ENCODE results near the gene LRRC4C.

The LRRC4C gene

DNA sequence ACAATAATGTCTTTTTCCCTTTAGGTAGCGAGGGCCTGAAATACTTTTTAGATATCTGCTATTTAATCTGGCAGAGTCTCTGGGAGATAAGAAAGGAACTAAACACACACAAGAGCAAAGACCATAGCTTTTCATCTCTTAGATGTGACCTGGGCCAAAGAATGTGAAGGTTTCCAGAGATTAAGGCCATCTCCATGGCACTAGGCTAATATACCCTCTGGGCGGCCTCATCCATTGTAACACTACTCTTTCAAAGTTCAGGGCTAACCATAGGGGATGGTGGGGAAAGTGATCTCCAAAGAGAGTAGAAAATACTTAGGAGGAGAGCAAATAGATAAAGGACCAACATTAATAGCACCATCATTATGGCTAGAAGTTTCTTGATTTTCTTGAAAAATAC lies 326.4 kb downstream of the LRRC4C start:
- DNase-seq (ENCODE audit: low read depth in 4 of 4, low spot score in 1 of 4), result no peak

- DNase-seq (ENCODE audit: low read depth in 4 of 4, low spot score in 1 of 4), result no peak
These were observed 337.9 kb downstream of the LRRC4C start for GRCh38 chr11:41121600-41121999.

DNA sequence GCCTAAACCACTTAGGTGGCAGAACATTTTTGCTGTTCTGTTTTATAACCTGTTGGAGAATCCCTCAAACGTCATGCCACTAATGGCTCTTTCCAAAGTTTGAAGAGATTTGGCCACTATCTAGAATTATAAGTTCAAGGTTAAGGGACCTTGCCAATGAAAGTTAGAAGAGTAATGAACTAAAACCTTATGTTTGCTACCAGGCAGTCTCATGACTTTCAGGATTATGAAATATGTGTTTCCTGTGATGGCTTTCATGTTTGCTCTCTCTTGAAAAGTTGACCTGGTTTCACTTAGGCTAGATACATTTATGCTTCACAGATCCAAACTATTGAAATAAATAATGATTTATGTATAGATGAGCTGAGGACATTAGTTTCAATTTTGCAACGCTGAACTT lies 340.0 kb downstream of the LRRC4C start:
- DNase-seq (ENCODE audit: low read depth in 4 of 4, low spot score in 1 of 4), result no peak

- no peak for DNase-seq (ENCODE audit: low read depth in 4 of 4, low spot score in 1 of 4)
These were observed 340.9 kb downstream of the LRRC4C start for GRCh38 chr11:41118521-41118920.

GRCh38 chr11:41116970-41117369 lies 342.5 kb downstream of the LRRC4C start:
- DNase-seq (ENCODE audit: low read depth in 4 of 4, low spot score in 1 of 4), result no peak

DNA sequence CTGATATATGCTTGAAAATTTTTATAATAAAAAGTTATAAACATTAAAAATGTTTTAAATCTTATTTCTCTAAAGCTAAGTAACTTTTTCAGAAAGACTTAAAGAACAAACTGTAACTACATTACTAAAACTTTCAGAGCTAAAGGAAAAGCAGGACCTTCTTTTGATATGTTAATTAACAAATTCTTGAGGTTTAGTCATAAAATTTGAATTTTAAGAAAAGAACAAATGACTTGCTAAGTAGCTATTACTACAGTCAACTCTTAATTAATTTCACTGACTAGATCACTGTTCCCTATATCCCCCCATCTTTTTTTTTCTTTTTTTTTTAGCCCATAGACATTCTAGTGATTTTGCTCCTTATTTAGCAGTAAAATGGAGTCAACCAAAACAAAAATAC lies 344.4 kb downstream of the LRRC4C start:
- no peak for DNase-seq (ENCODE audit: low read depth in 4 of 4, low spot score in 1 of 4)

DNA sequence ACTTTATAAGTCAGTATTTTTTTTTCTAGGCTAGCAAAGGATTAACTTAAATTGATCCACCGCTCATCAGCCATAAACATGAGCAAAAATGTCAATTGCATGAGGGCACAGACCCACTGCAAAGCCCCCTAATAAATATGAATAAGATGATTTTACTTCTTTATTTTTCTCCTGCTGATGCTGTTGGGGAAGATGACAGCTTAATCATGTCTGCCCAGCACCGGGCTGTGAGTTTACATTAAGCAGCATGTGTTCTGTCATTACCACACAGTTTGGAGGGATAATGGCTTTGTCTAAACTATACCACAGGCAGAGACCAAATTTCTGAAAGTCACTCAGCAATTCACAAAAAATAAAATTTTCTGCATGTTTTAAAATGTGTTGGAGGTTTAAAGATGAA lies 346.3 kb downstream of the LRRC4C start:
- no peak for DNase-seq (ENCODE audit: low read depth in 4 of 4, low spot score in 1 of 4)

DNA sequence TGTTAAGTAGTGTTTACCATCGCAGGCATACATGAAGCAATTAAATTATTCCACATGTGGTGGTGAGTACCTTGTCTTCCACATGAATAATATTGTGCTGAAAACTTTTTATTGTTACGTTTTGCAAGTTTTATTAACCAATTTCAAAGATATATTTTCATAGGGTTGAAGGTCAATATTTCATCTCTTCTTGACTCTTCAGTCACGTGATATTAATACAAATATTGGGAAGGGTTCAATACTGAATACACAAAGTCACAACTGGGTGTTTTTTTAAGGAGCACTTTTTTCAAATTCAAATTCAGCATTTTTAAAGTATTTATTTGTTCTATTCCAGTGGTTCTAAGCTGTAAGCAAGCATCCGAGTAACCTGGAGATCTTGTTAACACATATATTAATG lies 348.9 kb downstream of the LRRC4C start:
- DNase-seq (ENCODE audit: low read depth in 4 of 4, low spot score in 1 of 4), result no peak

DNA sequence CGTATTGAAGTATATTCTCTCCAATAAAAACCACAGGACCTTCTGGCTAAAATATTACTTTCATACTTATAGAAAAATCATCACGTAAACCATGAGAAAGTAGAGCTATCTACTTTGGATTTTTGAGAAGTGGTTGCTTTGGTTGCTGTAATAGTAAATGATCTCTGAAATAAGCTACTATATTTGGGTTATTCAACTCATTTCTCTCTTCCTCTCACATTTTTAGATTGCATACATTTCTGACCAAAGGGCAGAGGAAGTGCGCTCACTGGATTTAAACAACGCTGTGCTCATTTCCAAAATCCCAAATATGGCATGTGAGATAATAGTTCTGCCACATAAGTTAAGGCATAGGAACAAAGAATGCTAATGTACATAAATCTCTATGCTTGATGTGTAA lies 357.0 kb downstream of the LRRC4C start:
- no peak for DNase-seq (ENCODE audit: low read depth in 4 of 4, low spot score in 1 of 4)

- DNase-seq (ENCODE audit: low read depth in 4 of 4, low spot score in 1 of 4), result no peak
These were observed 359.8 kb downstream of the LRRC4C start for GRCh38 chr11:41099654-41100053.

- DNase-seq (ENCODE audit: low read depth in 4 of 4, low spot score in 1 of 4), result no peak
These were observed 374.3 kb downstream of the LRRC4C start for GRCh38 chr11:41085123-41085522.

DNA sequence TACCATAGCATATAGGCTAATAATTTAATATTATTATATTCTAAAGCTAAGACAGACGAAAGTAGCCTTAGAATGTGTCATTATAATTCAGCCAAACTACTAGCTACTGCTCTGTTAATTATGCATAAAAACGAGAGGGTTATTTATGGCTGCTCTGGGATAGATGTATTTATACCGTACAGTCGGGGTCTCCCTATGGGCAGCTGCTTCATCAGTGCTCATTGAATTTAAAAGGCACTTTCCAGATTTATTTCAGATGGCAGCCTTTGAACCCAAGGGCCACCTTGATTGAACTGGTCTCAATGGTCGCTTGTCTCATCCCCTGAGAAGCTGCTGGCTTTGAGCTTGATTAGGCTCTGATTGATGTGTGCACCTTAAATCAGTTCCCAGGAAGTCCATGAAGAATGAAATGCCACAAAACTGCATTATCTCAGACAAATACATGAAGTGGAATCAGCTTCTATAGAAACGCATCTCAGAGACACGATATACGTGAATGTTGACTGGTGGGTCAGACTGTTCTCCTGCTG lies 377.6 kb downstream of the LRRC4C start:
- DNase-seq (ENCODE audit: low read depth in 4 of 4, low spot score in 1 of 4), result no peak

DNA sequence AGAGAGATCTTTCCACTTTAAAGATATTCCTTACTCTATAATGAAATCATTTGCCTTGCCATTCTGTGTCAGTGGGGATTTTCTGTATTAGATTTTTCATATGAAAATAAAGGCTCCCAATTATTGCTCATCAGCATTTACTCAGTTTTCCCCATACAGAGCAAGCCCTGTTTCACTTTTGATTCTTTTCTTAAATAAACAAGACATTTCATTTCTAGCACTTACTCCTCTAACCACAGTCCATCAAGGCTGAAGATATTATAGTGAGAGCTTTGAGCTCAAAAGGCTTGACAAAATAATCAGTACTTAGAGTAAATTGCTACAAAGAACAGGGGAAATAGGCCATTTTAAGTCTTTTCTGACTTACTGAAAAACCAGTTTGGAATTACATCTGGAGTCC lies 385.1 kb downstream of the LRRC4C start:
- no peak for DNase-seq (ENCODE audit: low read depth in 4 of 4, low spot score in 1 of 4)

- no peak for DNase-seq (ENCODE audit: low read depth in 4 of 4, low spot score in 1 of 4)
These were observed 394.0 kb downstream of the LRRC4C start for GRCh38 chr11:41065432-41065831.

DNA sequence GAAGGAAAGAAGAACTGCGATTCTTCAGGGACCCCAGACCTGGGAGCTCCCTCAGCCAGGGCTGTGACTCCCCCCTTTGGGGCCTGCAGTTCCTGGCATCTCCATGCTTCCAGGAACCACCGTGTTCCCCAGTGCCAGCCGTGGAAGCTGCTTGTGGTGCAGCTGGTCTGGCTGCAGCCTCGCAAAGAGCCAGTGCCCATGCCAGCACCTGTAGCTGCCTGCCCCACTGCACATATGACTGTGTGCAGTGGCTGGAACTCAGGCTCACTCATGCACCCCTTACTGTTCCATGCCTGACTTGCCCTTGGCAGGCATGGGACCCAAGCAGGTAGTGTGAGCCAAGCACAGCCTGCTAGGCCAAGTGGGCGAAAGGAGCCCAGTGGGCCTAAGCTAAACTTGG lies 401.3 kb downstream of the LRRC4C start:
- DNase-seq (ENCODE audit: low read depth in 4 of 4, low spot score in 1 of 4), result no peak

- no peak for DNase-seq (ENCODE audit: low read depth in 4 of 4, low spot score in 1 of 4)
These were observed 402.4 kb downstream of the LRRC4C start for GRCh38 chr11:41056892-41057569.

GRCh38 chr11:41053894-41054293 lies 405.6 kb downstream of the LRRC4C start:
- DNase-seq (ENCODE audit: low read depth in 4 of 4, low spot score in 1 of 4), result no peak

- no peak for DNase-seq (ENCODE audit: low read depth in 4 of 4, low spot score in 1 of 4)
These were observed 407.4 kb downstream of the LRRC4C start for GRCh38 chr11:41051919-41052635.

DNA sequence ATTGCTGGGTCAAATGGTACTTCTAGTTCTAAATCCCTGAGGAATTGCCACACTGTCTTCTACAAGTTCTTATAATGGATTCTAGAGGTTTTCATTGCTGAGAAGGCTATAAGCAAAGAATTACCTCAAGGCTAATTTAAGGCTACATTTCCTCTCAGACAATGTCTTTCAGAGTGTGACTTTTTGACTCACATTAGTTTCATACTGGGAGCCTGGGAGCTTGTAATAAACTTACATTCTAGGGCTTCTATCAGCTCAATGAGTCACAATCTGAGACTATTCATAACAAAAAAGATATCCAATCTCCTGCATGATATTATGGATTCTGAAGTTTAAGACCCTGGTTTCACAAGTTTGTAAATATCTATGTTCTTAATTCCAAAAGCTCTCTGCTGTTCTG lies 408.7 kb downstream of the LRRC4C start:
- no peak for DNase-seq (ENCODE audit: low read depth in 4 of 4, low spot score in 1 of 4)

GRCh38 chr11:41047229-41047628 lies 412.2 kb downstream of the LRRC4C start:
- no peak for DNase-seq (ENCODE audit: low read depth in 4 of 4, low spot score in 1 of 4)

DNA sequence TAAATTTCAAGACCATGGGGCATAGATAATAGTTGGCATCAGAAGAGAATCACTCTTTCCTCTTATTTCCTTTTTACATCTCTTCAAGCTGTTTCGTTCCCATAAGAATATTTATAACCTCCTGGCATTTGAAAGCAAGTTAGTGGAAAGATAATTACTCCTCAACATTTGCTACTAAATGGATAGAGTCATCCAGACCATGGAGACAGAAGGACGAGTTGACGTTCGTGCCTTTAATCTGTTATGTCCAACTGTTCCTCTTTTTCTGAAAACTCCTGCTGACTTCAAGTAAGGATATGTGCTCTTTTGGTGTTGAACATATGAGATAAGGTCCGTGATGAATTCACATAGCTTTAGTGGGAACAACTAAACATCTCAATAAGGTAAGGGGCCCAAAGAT lies 414.2 kb downstream of the LRRC4C start:
- no peak for DNase-seq (ENCODE audit: low read depth in 4 of 4, low spot score in 1 of 4)

DNA sequence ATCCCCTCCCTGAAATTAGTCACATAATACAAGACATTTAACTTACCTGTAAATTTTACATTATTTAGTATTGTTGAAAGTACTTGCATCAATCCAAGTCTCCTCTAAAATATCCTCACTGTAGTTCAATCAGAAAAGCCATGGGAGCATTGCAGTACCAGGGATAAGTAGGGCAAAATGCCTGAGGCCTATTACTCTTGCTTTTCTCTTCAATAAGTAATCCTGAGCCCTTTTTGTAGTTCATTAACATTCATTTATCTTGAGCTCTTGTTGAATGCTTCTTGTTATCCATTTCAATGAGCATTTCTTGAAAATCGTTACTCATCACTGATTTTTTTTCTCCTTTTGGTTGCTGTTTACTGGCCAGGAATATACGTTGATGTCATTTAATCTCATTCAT lies 414.7 kb downstream of the LRRC4C start:
- DNase-seq (ENCODE audit: low read depth in 4 of 4, low spot score in 1 of 4), result no peak

- DNase-seq (ENCODE audit: low read depth in 4 of 4, low spot score in 1 of 4), result no peak
These were observed 416.8 kb downstream of the LRRC4C start for GRCh38 chr11:41042688-41043087.

All from stimulated activated CD4-positive, alpha-beta T cell treated with anti-CD3 and anti-CD28 coated beads, Interleukin-1b, Interleukin-23, amount 100 ng/mL, for 24 hours (primary cell).